Glomerular visceral epithelial cell (primary cell): ENCODE data around the gene TBC1D22A.

Experiments used
- DNase-seq: peaks from one replicate; pipeline ENCODE4 v3.0.0-alpha.2; 2016; ENCODE audit errors: extremely low spot score

Gene TBC1D22A

GRCh38 chr22:47013861-47014635, 251.6 kb downstream of the TBC1D22A start:
- DNase-seq = no peak

GRCh38 chr22:47014636-47015345, 252.3 kb downstream of the TBC1D22A start:
- no peak for DNase-seq

- no peak for DNase-seq
These were observed 253.2 kb downstream of the TBC1D22A start for GRCh38 chr22:47015589-47016178.

GRCh38 chr22:47016631-47017030, 254.2 kb downstream of the TBC1D22A start:
- DNase-seq = no peak

GRCh38 chr22:47017245-47017644, 254.8 kb downstream of the TBC1D22A start:
- DNase-seq = no peak

- DNase-seq = no peak
These were observed 255.8 kb downstream of the TBC1D22A start for GRCh38 chr22:47018010-47018910.

- no peak for DNase-seq
These were observed 256.8 kb downstream of the TBC1D22A start for GRCh38 chr22:47019012-47019790.

- DNase-seq = no peak
These were observed 257.7 kb downstream of the TBC1D22A start for GRCh38 chr22:47020166-47020565.

GRCh38 chr22:47021371-47022074, 259.1 kb downstream of the TBC1D22A start:
- no peak for DNase-seq

- DNase-seq = no peak
These were observed 259.6 kb downstream of the TBC1D22A start for GRCh38 chr22:47022075-47022473.

- no peak for DNase-seq
These were observed 260.0 kb downstream of the TBC1D22A start for GRCh38 chr22:47022475-47022874.

GRCh38 chr22:47023871-47024270, 261.4 kb downstream of the TBC1D22A start:
- no peak for DNase-seq

- no peak for DNase-seq
These were observed 265.3 kb downstream of the TBC1D22A start for GRCh38 chr22:47027766-47028165.

- DNase-seq = no peak
These were observed 267.0 kb downstream of the TBC1D22A start for GRCh38 chr22:47029244-47030074.

- no peak for DNase-seq
These were observed 267.8 kb downstream of the TBC1D22A start for GRCh38 chr22:47030143-47030661.

GRCh38 chr22:47030881-47031627, 268.6 kb downstream of the TBC1D22A start:
- DNase-seq = no peak

- no peak for DNase-seq
These were observed 269.1 kb downstream of the TBC1D22A start for GRCh38 chr22:47031628-47031915.

GRCh38 chr22:47032091-47032943, 269.9 kb downstream of the TBC1D22A start:
- DNase-seq = no peak
